Common myeloid progenitor, CD34-positive (primary cell): Measurements from ENCODE around the gene SIT1.

ENCODE experiments used
- CTCF ChIA-PET: fragments of 350-600 bp; sonication (Branson Sonifier 250); formaldehyde crosslinking; loops from one replicate; lab custom pipeline; 2021; ENCODE audit warnings: antibody characterized with exemption; lab: Charles Lee
- POLR2A ChIA-PET: fragments of 350-600 bp; sonication (Branson Sonifier 250); formaldehyde crosslinking; loops from one replicate; lab custom pipeline; 2021; ENCODE audit warnings: antibody characterized with exemption; lab: Charles Lee
- DNase-seq, 3 donors: peaks; one replicate each; pipeline versions ENCODE4 v3.0.0 to v3.0.0-alpha.2; 2013
- H3K27ac ChIP-seq, 2 experiments: 1 replicate in 1 of 2; 2 replicates in 1 of 2; pipeline ENCODE4 v1.7.0; 2013; ENCODE audit warnings: inconsistent platforms in 2 of 2, low read length in 2 of 2, mild to moderate bottlenecking in 2 of 2, low read depth in 1 of 2, moderate library complexity in 1 of 2; ENCODE audit not compliant: severe bottlenecking in 2 of 2, insufficient read depth in 1 of 2, poor library complexity in 1 of 2
- H3K27me3 ChIP-seq, 5 experiments: replicated peaks in 2 of 5; 1 replicate in 3 of 5; 2 replicates in 2 of 5; pipeline versions ENCODE4 v1.6.1 to v1.7.0; 2013; ENCODE audit warnings: low read length in 4 of 5, mild to moderate bottlenecking in 2 of 5, moderate library complexity in 2 of 5, inconsistent platforms in 1 of 5; ENCODE audit not compliant: insufficient read depth in 5 of 5, control insufficient read depth in 4 of 5
- H3K36me3 ChIP-seq, 4 experiments: 1 replicate in 2 of 4; 2 replicates in 2 of 4; pipeline versions ENCODE4 v1.6.1 to v1.7.0; 2013; ENCODE audit warnings: low read length in 3 of 4, control low read depth in 1 of 4, mild to moderate bottlenecking in 1 of 4; ENCODE audit not compliant: control insufficient read depth in 4 of 4, insufficient read depth in 4 of 4
- H3K4me1 ChIP-seq, 4 experiments: 1 replicate in 3 of 4; 2 replicates in 1 of 4; pipeline versions ENCODE4 v1.6.1 to v1.7.1; 2013; ENCODE audit warnings: low read length in 3 of 4, mild to moderate bottlenecking in 3 of 4, control low read depth in 1 of 4, inconsistent platforms in 1 of 4, moderate library complexity in 1 of 4; ENCODE audit not compliant: control insufficient read depth in 4 of 4, insufficient read depth in 4 of 4; ENCODE audit errors: control extremely low read depth in 1 of 4
- H3K4me3 ChIP-seq, 7 experiments: 1 replicate in 4 of 7; 2 replicates in 3 of 7; pipeline versions ENCODE4 v1.5.1 to v1.7.0; 2013; ENCODE audit warnings: mild to moderate bottlenecking in 7 of 7, low read length in 6 of 7, moderate library complexity in 6 of 7, inconsistent platforms in 2 of 7, low read depth in 2 of 7, control low read depth in 1 of 7; ENCODE audit not compliant: insufficient read depth in 4 of 7, control insufficient read depth in 1 of 7; ENCODE audit errors: extremely low read depth in 1 of 7
- H3K9me3 ChIP-seq, 5 experiments: 1 replicate in 4 of 5; 2 replicates in 1 of 5; pipeline versions ENCODE4 v1.6.1 to v1.7.1; 2013; ENCODE audit warnings: low read length in 4 of 5, mild to moderate bottlenecking in 2 of 5, inconsistent platforms in 1 of 5, low read depth in 1 of 5, moderate library complexity in 1 of 5; ENCODE audit not compliant: control insufficient read depth in 4 of 5, insufficient read depth in 2 of 5; ENCODE audit errors: control extremely low read depth in 1 of 5
- WGBS: methylation state at CpG from one replicate; pipeline ENCODE4 v1.1.5; 2013; ENCODE audit not compliant: insufficient coverage; 5-methylcytosine and 5-hydroxymethylcytosine counted together

SIT1 gene

GRCh38 chr9:35661756-35662350 is 11.1 kb upstream of the SIT1 start:
- DNase-seq: no peak
- 54% methylated on average over 3 of the region's 3 CpGs for WGBS
- POLR2A ChIA-PET: interaction anchor here (0.7 kb wide), 1 partner anchor 41 kb away, joined by 3 read pairs; no protein-coding TSS in a partner anchor
- peak overlapping the region; percentile 12 to 36 for H3K27ac ChIP-seq
- CTCF ChIA-PET: interaction anchor here (0.9 to 12.8 kb wide), 18 partner anchors 9 to 220 kb away, joined by 3 to 117 read pairs (median 5); partner anchors contain the start of genes CA9, CD72, CREB3 and TLN1
- H3K27me3 ChIP-seq: no peaks in the 10 kb centered on the region
- peaks cover 0 to 23% (median 5%) of the 10 kb centered on the region in 4 experiments for H3K36me3 ChIP-seq
- no peaks in the 10 kb centered on the region for H3K9me3 ChIP-seq
- peak overlapping the region in 2 of 7 experiments; percentile 3 to 31 for H3K4me3 ChIP-seq
- H3K4me1 ChIP-seq: peaks cover 18 to 78% (median 55%) of the 10 kb centered on the region in 4 experiments

DNA sequence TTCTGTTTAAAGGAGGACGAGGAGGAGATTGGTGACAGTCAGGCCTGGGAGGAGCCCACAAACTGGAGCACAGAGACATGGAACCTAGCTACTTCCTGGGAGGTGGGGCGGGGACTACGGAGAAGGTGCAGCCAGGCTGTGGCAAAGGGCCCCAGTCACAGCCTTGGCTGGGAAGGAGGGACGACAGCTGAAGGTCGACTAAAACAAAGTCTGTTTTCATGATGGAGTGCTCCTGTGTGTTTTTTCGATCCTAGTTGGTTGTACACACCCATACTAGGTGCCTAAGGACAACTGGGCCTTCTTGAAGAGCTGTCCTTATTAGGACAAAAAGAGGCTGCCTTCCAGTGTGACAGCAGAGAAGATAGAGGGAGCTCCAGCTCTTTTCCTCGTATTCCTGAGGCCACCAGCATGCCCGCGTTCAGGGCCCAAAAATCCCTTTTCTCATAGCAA is 10.3 kb upstream of the SIT1 start:
- Histone ChIP-seq H3K4me1 (peaks cover 18 to 85% (median 59%) of the 10 kb centered on the region in 4 experiments), H3K27me3 (no peaks in the 10 kb centered on the region), H3K27ac (peak overlapping the region in 1 of 2 experiments; percentile 23), H3K9me3 (no peaks in the 10 kb centered on the region), H3K36me3 (peaks cover 0 to 23% (median 5%) of the 10 kb centered on the region in 4 experiments), H3K4me3 (no peak overlapping the region)
- POLR2A ChIA-PET: no interaction called here
- CTCF ChIA-PET: interaction anchor here (0.6 to 12.8 kb wide), 19 partner anchors 10 to 221 kb away, joined by 3 to 117 read pairs (median 4); partner anchors contain the start of genes CA9, CD72, CREB3 and TLN1
- DNase-seq: no peak
- WGBS: 93% methylated on average over 5 of the region's 9 CpGs

DNA sequence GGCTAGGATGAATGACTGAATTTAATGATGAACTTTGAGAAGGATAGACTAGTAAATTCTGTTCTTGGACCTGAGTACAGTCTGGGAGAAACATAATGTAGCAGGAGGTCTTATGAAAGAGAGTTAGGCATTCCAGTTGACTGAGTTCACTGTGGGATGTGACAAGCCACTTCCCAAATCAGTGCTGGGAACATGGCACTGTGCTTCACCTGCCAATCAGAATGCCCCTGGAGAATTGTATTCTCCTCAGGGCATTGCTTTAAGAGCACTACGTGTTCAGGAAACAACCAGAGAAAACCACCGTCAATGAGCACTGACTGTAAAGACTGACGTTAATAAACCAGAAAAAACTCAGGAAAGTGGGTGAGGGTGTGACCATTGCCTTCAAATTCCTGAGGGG is 8.6 kb upstream of the SIT1 start:
- H3K4me1 ChIP-seq: peaks cover 11 to 72% (median 45%) of the 10 kb centered on the region in 4 experiments
- peaks cover 0 to 23% (median 5%) of the 10 kb centered on the region in 4 experiments for H3K36me3 ChIP-seq
- 78% methylated on average over 3 of the region's 3 CpGs for WGBS
- peak overlapping the region in 1 of 2 experiments; percentile 100 for H3K27ac ChIP-seq
- no peak for DNase-seq
- peak overlapping the region in 4 of 7 experiments; percentile 81 to 89 (median 86) for H3K4me3 ChIP-seq
- CTCF ChIA-PET: interaction anchor here (0.6 to 12.8 kb wide), 10 partner anchors 10 to 144 kb away, joined by 3 to 117 read pairs (median 7); partner anchors contain the start of genes CD72, CREB3, TLN1 and TPM2
- H3K9me3 ChIP-seq: no peaks in the 10 kb centered on the region
- no peaks in the 10 kb centered on the region for H3K27me3 ChIP-seq
- POLR2A ChIA-PET: no interaction called here

- no peak for DNase-seq
- H3K4me1 ChIP-seq: peaks cover 11 to 68% (median 44%) of the 10 kb centered on the region in 4 experiments
- H3K36me3 ChIP-seq: peaks cover 0 to 23% (median 5%) of the 10 kb centered on the region in 4 experiments
- H3K27me3 ChIP-seq: no peaks in the 10 kb centered on the region
- peak overlapping the region in 1 of 2 experiments; percentile 100 for H3K27ac ChIP-seq
- WGBS: 7% methylated on average over 2 of the region's 2 CpGs
- H3K4me3 ChIP-seq: peak overlapping the region; percentile 81 to 89 (median 84)
- ChIA-PET CTCF (interaction anchor here (0.6 to 12.8 kb wide), 12 partner anchors 11 to 145 kb away, joined by 3 to 117 read pairs (median 6); partner anchors contain the start of genes CD72, CREB3, TLN1 and TPM2), POLR2A (interaction anchor here (1.3 kb wide), 1 partner anchor 16 kb away, joined by 3 read pairs; no protein-coding TSS in a partner anchor)
- no peaks in the 10 kb centered on the region for H3K9me3 ChIP-seq
These were observed 8.2 kb upstream of the SIT1 start for GRCh38 chr9:35658968-35659220.

GRCh38 chr9:35658137-35658967 is 7.6 kb upstream of the SIT1 start, which contains the start of gene CCDC107:
TSS of gene CCDC107 (plus strand) at chr9:35658292. CDS start at chr9:35658380, 88 bp downstream.
- H3K36me3 ChIP-seq: peaks cover 0 to 23% (median 5%) of the 10 kb centered on the region in 4 experiments
- peak; percentile 84 to 92 (median 89) for DNase-seq
- peak within 1 kb of the TSS; percentile 81 to 89 (median 84) for H3K4me3 ChIP-seq
- ChIA-PET CTCF (interaction anchor here (0.5 to 12.8 kb wide), 18 partner anchors 11 to 1303 kb away, joined by 3 to 117 read pairs (median 6); partner anchors contain the start of genes CD72, CREB3, TLN1 and TPM2), POLR2A (interaction anchor here (0.8 to 2.1 kb wide), 5 partner anchors 8 to 70 kb away, joined by 3 to 14 read pairs (median 3); no protein-coding TSS in a partner anchor)
- H3K9me3 ChIP-seq: no peaks in the 10 kb centered on the region
- WGBS: under 1% methylated on average over 50 of the region's 67 CpGs
- peak within 1 kb of the TSS; percentile 100 for H3K27ac ChIP-seq
- peaks cover 11 to 62% (median 44%) of the 10 kb centered on the region in 4 experiments for H3K4me1 ChIP-seq
- H3K27me3 ChIP-seq: no peaks in the 10 kb centered on the region

DNA sequence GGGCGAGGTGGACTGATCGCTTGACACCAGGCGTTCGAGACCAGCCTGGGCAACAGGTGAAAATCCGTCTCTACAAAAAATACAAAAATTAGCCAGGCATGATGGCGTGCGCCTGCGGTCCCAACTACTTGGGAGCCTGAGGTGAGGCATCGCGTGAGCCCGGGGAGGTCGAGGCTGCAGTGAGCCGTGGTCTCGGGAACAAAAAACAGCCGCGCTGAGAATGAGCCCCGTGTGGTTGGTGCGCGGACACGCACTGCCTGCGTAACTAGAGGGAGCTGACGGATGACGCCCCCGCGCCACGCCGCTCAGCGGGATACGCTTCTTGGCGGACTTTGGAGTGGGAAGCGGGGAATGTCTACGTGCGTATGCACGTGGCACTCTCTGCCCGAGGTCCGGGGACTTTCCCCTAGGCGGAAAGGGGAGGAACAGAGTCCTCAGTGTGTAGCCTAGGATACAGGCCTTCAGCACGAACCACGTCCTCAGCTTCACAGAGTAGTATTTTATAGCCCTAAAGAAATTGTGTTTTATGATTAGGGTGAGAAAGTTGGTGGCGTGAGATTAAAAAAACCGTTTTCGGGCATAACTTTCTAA is 6.9 kb upstream of the SIT1 start, which contains the start of gene RMRP:
RMRP (minus strand) TSS at position 474 of the 591 bp plus-strand sequence.
- peak; percentile 95 to 99 (median 96) for DNase-seq
- 0% methylated on average over 42 of the region's 42 CpGs for WGBS
- Histone ChIP-seq H3K4me1 (peaks cover 11 to 55% (median 40%) of the 10 kb centered on the region in 4 experiments), H3K4me3 (peak within 1 kb of the TSS; percentile 81 to 89 (median 84)), H3K9me3 (no peaks in the 10 kb centered on the region), H3K27ac (peak within 1 kb of the TSS; percentile 100), H3K36me3 (peaks cover 0 to 18% (median 5%) of the 10 kb centered on the region in 4 experiments), H3K27me3 (no peaks in the 10 kb centered on the region)
- ChIA-PET POLR2A (interaction anchor here (0.8 to 2.1 kb wide), 5 partner anchors 9 to 71 kb away, joined by 3 to 14 read pairs (median 3); no protein-coding TSS in a partner anchor), CTCF (interaction anchor here (0.5 to 12.8 kb wide), 19 partner anchors 10 to 1302 kb away, joined by 3 to 117 read pairs (median 6); partner anchors contain the start of genes CD72, CREB3, TLN1 and TPM2)
